Measurements from ENCODE around the gene GPR62.
A peak's percentile ranks its signal among the peaks of the same experiment; 100 is the strongest.
"Not testable (repeated sequence)": the region's sequence is repeated elsewhere in the genome, so short reads cannot be mapped to it uniquely, and the experiment has no call there.

GPR62 gene

GRCh38 chr3:51955175-51955892, at the start of gene GPR62:
TSS of gene GPR62 (plus strand) at chr3:51955381. CDS start at chr3:51955653, 272 bp downstream.
- DNase-seq (ENCODE audit: low spot score) = no peak

- no peak for DNase-seq (ENCODE audit: low spot score)
These were observed 47.2 kb upstream of the GPR62 start for GRCh38 chr3:51908026-51908425.

GRCh38 chr3:51916418-51916817, 38.8 kb upstream of the GPR62 start:
- DNase-seq (ENCODE audit: low spot score) = peak; percentile 6

- no peak for DNase-seq (ENCODE audit: low spot score)
These were observed 34.1 kb upstream of the GPR62 start for GRCh38 chr3:51921081-51921578.

GRCh38 chr3:51927061-51927977, 27.9 kb upstream of the GPR62 start:
- no peak for DNase-seq (ENCODE audit: low spot score)

- DNase-seq (ENCODE audit: low spot score) = no peak
These were observed 26.7 kb upstream of the GPR62 start for GRCh38 chr3:51928438-51928837.

- DNase-seq (ENCODE audit: low spot score) = not testable (repeated sequence)
These were observed 26.2 kb upstream of the GPR62 start for GRCh38 chr3:51928981-51929380.

GRCh38 chr3:51929420-51930003, 25.7 kb upstream of the GPR62 start:
- DNase-seq (ENCODE audit: low spot score) = peak; percentile 43

- DNase-seq (ENCODE audit: low spot score) = no peak
These were observed 24.7 kb upstream of the GPR62 start for GRCh38 chr3:51930439-51930838.

GRCh38 chr3:51931756-51932155, 23.4 kb upstream of the GPR62 start:
- no peak for DNase-seq (ENCODE audit: low spot score)

- DNase-seq (ENCODE audit: low spot score) = peak; percentile 7
These were observed 22.5 kb upstream of the GPR62 start for GRCh38 chr3:51932471-51933370.

GRCh38 chr3:51933471-51934138, 21.6 kb upstream of the GPR62 start:
- DNase-seq (ENCODE audit: low spot score) = no peak

- DNase-seq (ENCODE audit: low spot score) = peak; percentile 7
These were observed 20.9 kb upstream of the GPR62 start for GRCh38 chr3:51934139-51934850.

GRCh38 chr3:51934991-51935885, 19.9 kb upstream of the GPR62 start:
- peak; percentile 5 for DNase-seq (ENCODE audit: low spot score)

GRCh38 chr3:51935886-51936755, 19.1 kb upstream of the GPR62 start:
- DNase-seq (ENCODE audit: low spot score) = peak; percentile 5

GRCh38 chr3:51937014-51937413, 18.2 kb upstream of the GPR62 start:
- DNase-seq (ENCODE audit: low spot score) = peak; percentile 7

GRCh38 chr3:51937611-51938450, 17.4 kb upstream of the GPR62 start:
- DNase-seq (ENCODE audit: low spot score) = no peak
